Hematopoietic multipotent progenitor cell treated with erythropoietin and hydrocortisone succinate and interleukin-3 and kit ligand, for 6 days (in vitro differentiated cells): ENCODE results near the gene ACAP1.
"Not testable (repeated sequence)": the region's sequence is repeated elsewhere in the genome, so short reads cannot be mapped to it uniquely, and the experiment has no call there.

Experiments used
- DNase-seq: peaks from one replicate; pipeline ENCODE4 v3.0.0-alpha.2; 2015

The ACAP1 gene

GRCh38 chr17:7329997-7330637 is 6.2 kb upstream of the ACAP1 start:
- DNase-seq, result peak; percentile 92

- DNase-seq, result no peak
Measured at GRCh38 chr17:7330638-7331015, 5.7 kb upstream of the ACAP1 start.

- DNase-seq, result no peak
Measured at GRCh38 chr17:7332111-7332510, 4.2 kb upstream of the ACAP1 start.

- peak; percentile 50 for DNase-seq
Measured at GRCh38 chr17:7332600-7333069, 3.7 kb upstream of the ACAP1 start.

GRCh38 chr17:7334938-7335538 is 1.3 kb upstream of the ACAP1 start:
- no peak for DNase-seq

GRCh38 chr17:7335765-7336164 is 564 bp upstream of the ACAP1 start:
- not testable (repeated sequence) for DNase-seq

- DNase-seq, result not testable (repeated sequence)
Measured at GRCh38 chr17:7337600-7337999, 1.3 kb downstream of the ACAP1 start.

GRCh38 chr17:7340179-7340578 is 3.9 kb downstream of the ACAP1 start:
- no peak for DNase-seq

GRCh38 chr17:7341842-7342241 is 5.5 kb downstream of the ACAP1 start:
- no peak for DNase-seq

GRCh38 chr17:7343250-7343649 is 6.9 kb downstream of the ACAP1 start:
- no peak for DNase-seq

- no peak for DNase-seq
Measured at GRCh38 chr17:7346761-7347614, 10.7 kb downstream of the ACAP1 start.

GRCh38 chr17:7347630-7348477 is 11.5 kb downstream of the ACAP1 start:
- no peak for DNase-seq

- no peak for DNase-seq
Measured at GRCh38 chr17:7348478-7349242, 12.3 kb downstream of the ACAP1 start.

GRCh38 chr17:7351665-7352502 is 15.6 kb downstream of the ACAP1 start, which contains the start of gene KCTD11:
Gene KCTD11 (plus strand): TSS chr17:7352162.
- DNase-seq, result peak; percentile 83

GRCh38 chr17:7352503-7352889 is 16.2 kb downstream of the ACAP1 start:
- no peak for DNase-seq

- no peak for DNase-seq
Measured at GRCh38 chr17:7352910-7353635, 16.7 kb downstream of the ACAP1 start.

GRCh38 chr17:7354262-7354843 is 18.0 kb downstream of the ACAP1 start:
- peak; percentile 34 for DNase-seq

GRCh38 chr17:7355053-7355452 is 18.7 kb downstream of the ACAP1 start, which contains the start of gene TMEM95:
Gene TMEM95 (plus strand): TSS chr17:7355156. CDS start chr17:7355205, 49 bp downstream.
- DNase-seq, result peak; percentile 82

- no peak for DNase-seq
Measured at GRCh38 chr17:7355573-7355972, 19.2 kb downstream of the ACAP1 start.

GRCh38 chr17:7356072-7356549 is 19.8 kb downstream of the ACAP1 start:
- peak; percentile 90 for DNase-seq
